ENCODE measurements around the gene MZT2B.
"Not testable (repeated sequence)": the region's sequence is repeated elsewhere in the genome, so short reads cannot be mapped to it uniquely, and the experiment has no call there.

Gene MZT2B

GRCh38 chr2:130220505-130220904 lies 38.4 kb downstream of the MZT2B start:
- DNase-seq: not testable (repeated sequence)

- DNase-seq: not testable (repeated sequence)
Measured at GRCh38 chr2:130222523-130222922, 40.5 kb downstream of the MZT2B start.

GRCh38 chr2:130228005-130228404 lies 45.9 kb downstream of the MZT2B start:
- not testable (repeated sequence) for DNase-seq

GRCh38 chr2:130228467-130229160 lies 46.6 kb downstream of the MZT2B start:
- not testable (repeated sequence) for DNase-seq

- DNase-seq: peak; percentile 22
Measured at GRCh38 chr2:130229161-130229510, 47.1 kb downstream of the MZT2B start.

GRCh38 chr2:130230376-130230775 lies 48.3 kb downstream of the MZT2B start:
- DNase-seq: not testable (repeated sequence)

- not testable (repeated sequence) for DNase-seq
Measured at GRCh38 chr2:130230907-130231306, 48.8 kb downstream of the MZT2B start.

GRCh38 chr2:130231656-130232055 lies 49.6 kb downstream of the MZT2B start:
- no peak for DNase-seq

- not testable (repeated sequence) for DNase-seq
Measured at GRCh38 chr2:130233066-130233465, 51.0 kb downstream of the MZT2B start.

GRCh38 chr2:130239581-130239980 lies 57.5 kb downstream of the MZT2B start:
- not testable (repeated sequence) for DNase-seq

Measured in T1000 (cell line).